ENCODE data around the gene SAMD4B. TPM values are rescaled to one million over a fixed set of nuclear protein-coding genes. Genes with fewer than 3 reads are reported as not detected.

The SAMD4B gene
- total RNA-seq, 4 donors from 2014 or later: 103 to 193 (median 115) TPM

DNA sequence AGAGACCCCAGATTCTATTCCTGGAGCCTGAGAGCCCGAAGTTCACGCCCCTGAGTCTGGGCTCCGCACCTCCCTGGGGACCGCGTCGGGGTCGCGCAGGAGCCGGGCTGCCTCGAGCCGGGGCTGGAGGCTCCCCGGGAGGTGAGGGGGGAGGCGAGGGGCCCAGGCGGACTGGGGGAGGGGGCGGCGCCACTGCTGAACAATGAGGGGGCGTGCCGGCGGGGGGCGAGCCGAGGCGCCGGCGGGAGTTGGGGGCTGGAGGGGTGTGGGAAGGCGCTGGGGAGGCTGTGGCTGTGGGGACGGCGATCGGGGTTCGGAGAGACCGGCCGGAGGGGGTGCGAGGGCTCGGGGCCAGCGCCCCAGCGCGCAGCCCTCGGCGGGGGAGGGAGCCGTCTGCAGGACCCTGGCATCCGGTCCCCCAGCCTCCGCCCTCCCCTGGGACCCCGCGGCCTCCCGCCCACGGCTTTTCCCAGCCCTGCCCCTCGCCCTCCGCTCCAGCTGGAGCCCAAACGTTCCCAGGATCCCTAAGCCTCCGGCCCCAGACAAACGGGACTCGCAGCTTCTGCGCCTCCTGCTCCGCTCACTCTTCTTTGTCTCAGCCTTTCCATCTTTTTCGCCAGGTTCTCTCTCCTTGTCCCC lies 71.2 kb downstream of the SAMD4B start:
- Histone ChIP-seq H3K4me3 (peak overlapping the region; percentile 66 to 87 (median 74)), H3K9me3 (no peaks in the 10 kb centered on the region), H3K27me3 (no peaks in the 10 kb centered on the region), H3K36me3 (peaks cover 4 to 34% (median 6%) of the 10 kb centered on the region in 3 donors), H3K27ac (peak overlapping the region; percentile 94 to 99 (median 96)), H3K4me1 (peaks cover 6 to 58% (median 34%) of the 10 kb centered on the region in 4 donors)
- TF ChIP-seq, protein P1, sequence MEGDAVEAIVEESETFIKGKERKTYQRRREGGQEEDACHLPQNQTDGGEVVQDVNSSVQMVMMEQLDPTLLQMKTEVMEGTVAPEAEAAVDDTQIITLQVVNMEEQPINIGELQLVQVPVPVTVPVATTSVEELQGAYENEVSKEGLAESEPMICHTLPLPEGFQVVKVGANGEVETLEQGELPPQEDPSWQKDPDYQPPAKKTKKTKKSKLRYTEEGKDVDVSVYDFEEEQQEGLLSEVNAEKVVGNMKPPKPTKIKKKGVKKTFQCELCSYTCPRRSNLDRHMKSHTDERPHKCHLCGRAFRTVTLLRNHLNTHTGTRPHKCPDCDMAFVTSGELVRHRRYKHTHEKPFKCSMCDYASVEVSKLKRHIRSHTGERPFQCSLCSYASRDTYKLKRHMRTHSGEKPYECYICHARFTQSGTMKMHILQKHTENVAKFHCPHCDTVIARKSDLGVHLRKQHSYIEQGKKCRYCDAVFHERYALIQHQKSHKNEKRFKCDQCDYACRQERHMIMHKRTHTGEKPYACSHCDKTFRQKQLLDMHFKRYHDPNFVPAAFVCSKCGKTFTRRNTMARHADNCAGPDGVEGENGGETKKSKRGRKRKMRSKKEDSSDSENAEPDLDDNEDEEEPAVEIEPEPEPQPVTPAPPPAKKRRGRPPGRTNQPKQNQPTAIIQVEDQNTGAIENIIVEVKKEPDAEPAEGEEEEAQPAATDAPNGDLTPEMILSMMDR (IDR thresholded peaks at IDR 0.05): no peak
- TF ChIP-seq EP300 (IDR thresholded peaks at IDR 0.05): peak in 1 of 2 donors; percentile 13
- 1% methylated on average over 36 to 45 of the region's 54 CpGs for WGBS, 2 donors
- no peak for DNase-seq (ENCODE audit: low spot score in 2 of 2)

DNA sequence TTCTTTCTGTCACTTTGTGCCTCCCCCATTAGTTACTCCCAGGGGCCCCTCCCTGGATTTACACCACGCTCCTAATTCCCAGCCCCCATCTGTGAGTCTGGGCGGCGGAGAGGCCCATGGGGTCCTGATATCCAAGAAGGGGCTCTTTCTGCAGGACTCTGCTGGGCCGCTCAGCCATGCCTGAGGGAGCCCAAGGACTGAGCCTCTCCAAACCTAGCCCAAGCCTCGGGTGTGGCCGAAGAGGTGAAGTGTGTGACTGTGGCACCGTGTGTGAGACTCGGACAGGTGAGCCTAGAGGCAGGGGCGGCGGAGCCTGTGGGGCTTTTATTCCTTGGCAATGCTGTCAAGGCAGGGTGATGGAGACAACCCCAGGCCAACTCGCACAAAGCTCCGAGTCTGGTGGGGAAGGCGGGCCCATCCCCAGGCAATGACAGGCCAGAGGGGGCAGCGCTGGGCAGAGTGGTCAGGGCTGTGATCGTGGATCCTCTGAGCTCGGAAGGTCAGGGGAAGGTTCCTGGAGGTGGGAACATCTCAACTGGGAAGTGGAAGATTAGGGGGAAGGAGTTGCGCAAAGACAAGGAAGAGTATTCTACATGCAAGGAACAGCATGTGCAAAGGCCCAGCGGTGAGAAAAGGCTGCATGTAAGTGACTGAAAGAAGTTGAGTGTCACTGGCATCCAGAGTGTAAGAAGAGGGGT lies 71.8 kb downstream of the SAMD4B start:
- Histone ChIP-seq H3K4me1 (peaks cover 6 to 58% (median 34%) of the 10 kb centered on the region in 4 donors), H3K36me3 (peaks cover 0 to 34% (median 0%) of the 10 kb centered on the region in 3 donors), H3K27me3 (no peaks in the 10 kb centered on the region), H3K27ac (peak overlapping the region; percentile 94 to 99 (median 96)), H3K4me3 (peak overlapping the region; percentile 66 to 87 (median 74)), H3K9me3 (no peaks in the 10 kb centered on the region)
- no peak for DNase-seq (ENCODE audit: low spot score in 2 of 2)
- WGBS, 2 donors: 19 to 25% methylated on average over 16 to 18 of the region's 18 CpGs
- TF ChIP-seq EP300 (IDR thresholded peaks at IDR 0.05): peak in 1 of 2 donors; percentile 10
- no peak for TF ChIP-seq POLR2A (IDR thresholded peaks at IDR 0.05)

DNA sequence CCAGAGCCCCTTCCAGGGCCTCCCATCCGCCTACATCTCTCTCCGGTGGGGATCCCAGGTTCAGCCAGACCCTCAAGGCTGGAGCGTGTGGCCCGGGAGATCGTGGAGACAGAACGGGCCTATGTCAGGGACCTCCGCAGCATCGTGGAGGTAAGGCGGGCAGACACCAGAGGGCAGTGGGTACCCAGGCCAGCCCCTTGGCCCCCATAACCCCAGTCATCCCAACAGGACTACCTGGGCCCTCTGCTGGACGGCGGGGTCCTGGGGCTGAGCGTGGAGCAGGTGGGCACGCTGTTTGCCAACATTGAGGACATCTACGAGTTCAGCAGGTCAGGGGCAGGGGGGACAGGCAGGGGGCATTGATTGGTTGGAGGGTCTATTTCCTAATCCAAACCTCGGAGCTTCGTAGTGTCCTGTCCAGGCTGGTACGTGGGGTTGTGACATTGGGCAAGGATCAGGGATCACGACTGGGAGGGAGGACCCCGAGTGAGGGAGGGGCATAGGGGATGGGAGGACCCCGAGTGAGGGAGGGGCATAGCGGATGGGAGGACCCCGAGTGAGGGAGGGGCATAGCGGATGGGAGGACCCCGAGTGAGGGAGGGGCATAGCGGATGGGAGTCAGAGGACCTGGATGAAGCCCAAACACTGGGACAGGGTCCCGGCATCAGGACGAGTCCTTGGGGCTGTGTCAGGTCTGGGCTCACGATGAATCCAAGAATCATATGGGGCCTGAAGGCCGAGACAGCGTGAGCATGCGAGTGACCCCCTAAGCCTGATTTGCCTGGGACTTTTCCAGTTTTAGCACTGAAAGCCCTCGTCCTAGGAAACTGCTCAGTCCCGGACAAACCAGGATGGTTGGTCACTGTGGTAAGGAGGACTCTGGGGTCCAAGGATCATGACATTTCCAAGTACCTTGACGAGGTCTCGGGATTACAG lies 73.2 kb downstream of the SAMD4B start:
- Histone ChIP-seq H3K36me3 (peaks cover 0 to 47% (median 0%) of the 10 kb centered on the region in 3 donors), H3K27ac (peak overlapping the region; percentile 94 to 99 (median 96)), H3K27me3 (no peaks in the 10 kb centered on the region), H3K4me3 (peak overlapping the region; percentile 66 to 87 (median 74)), H3K4me1 (peaks cover 6 to 58% (median 33%) of the 10 kb centered on the region in 4 donors), H3K9me3 (no peaks in the 10 kb centered on the region)
- no peak for DNase-seq (ENCODE audit: low spot score in 2 of 2)
- 45% methylated on average over 34 of the region's 35 CpGs for WGBS, 2 donors
- TF ChIP-seq, protein P1 (IDR thresholded peaks at IDR 0.05): peak in 1 of 5 experiments; percentile 12
- TF ChIP-seq EP300 (IDR thresholded peaks at IDR 0.05): no peak

DNA sequence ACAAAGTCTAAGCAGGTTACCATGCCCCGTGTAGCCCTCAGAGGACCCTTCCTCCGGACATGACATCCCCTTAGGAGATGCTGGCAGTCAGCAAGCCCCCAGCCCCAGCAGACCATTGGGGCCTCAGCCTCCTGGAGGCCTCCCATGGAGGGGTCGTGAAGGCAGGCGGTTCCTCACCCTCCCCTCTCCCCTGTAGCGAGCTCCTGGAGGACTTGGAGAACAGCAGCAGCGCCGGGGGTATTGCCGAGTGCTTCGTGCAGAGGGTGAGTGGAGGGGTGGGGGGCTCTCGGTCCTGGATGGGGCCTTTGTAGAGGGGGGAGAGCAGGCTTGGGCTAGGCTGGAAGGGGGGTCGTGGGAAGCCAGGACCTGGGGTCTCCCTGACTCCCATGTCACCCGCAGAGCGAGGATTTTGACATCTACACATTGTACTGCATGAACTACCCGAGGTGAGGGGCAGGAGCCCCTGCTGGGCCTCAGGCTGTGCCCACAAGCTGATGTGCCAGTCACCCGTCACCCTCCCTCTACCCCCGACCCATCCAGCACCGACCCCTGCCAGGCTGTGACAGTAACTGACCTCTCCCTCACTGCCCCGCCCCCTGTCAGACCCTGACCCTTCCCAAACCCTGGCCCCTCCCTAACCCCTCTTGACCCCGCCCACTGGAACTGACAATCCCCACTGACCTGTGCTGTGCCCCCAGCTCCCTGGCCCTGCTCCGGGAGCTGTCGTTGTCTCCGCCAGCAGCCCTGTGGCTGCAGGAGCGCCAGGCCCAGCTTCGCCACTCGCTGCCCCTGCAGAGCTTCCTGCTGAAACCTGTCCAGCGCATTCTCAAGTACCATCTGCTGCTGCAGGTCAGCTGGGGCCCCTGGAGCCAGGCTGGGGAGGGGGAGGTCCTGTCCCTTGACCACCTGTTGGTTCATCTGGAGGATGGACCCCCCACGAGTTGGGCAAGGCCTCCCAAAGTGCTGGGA lies 74.2 kb downstream of the SAMD4B start:
- WGBS, 2 donors: 71 to 72% methylated on average over 18 to 23 of the region's 27 CpGs
- no peak for DNase-seq (ENCODE audit: low spot score in 2 of 2)
- peak overlapping the region in 1 of 4 donors; percentile 66 for H3K4me3 ChIP-seq
- H3K4me1 ChIP-seq: peaks cover 0 to 47% (median 22%) of the 10 kb centered on the region in 4 donors
- no peaks in the 10 kb centered on the region for H3K9me3 ChIP-seq
- TF ChIP-seq POLR2A (IDR thresholded peaks at IDR 0.05) (no peak), EP300 (IDR thresholded peaks at IDR 0.05) (no peak)
- TF ChIP-seq, protein P1 (IDR thresholded peaks at IDR 0.05): no peak
- H3K27ac ChIP-seq: peak overlapping the region in 3 of 4 donors; percentile 94 to 99 (median 95)
- H3K36me3 ChIP-seq: peaks cover 0 to 58% (median 0%) of the 10 kb centered on the region in 3 donors
- no peaks in the 10 kb centered on the region for H3K27me3 ChIP-seq
